CD4-positive, CD25-positive, alpha-beta regulatory T cell (primary cell): ENCODE data around the gene FRMD4B. TPM values are rescaled to one million over a fixed set of nuclear protein-coding genes. Genes with fewer than 3 reads are reported as not detected.

Source experiments
- ATAC-seq, 2 donors: fragments of 150-1000 bp; cut with Tn5 transposase; one replicate each; pipeline ENCODE4 v1.10.0; 2021; ENCODE audit warnings: low read depth in 2 of 2, moderate number of reproducible peaks in 2 of 2, moderate library complexity in 1 of 2
- DNase-seq, 3 donors: peaks; one replicate each; pipeline versions ENCODE4 v3.0.0 to v3.0.0-alpha.2; 2012 to 2022; ENCODE audit warnings: mixed read lengths in 1 of 3
- H3K27ac ChIP-seq: one replicate; pipeline ENCODE4 v1.7.0; 2013; ENCODE audit warnings: mild to moderate bottlenecking, low read length; ENCODE audit not compliant: insufficient read depth, poor library complexity, severe bottlenecking
- H3K27me3 ChIP-seq: one replicate; pipeline ENCODE4 v1.7.0; 2013; ENCODE audit warnings: low read length; ENCODE audit not compliant: control insufficient read depth, insufficient read depth
- H3K36me3 ChIP-seq: one replicate; pipeline ENCODE4 v1.7.0; 2013; ENCODE audit warnings: mild to moderate bottlenecking, low read length, moderate library complexity; ENCODE audit not compliant: control insufficient read depth, insufficient read depth
- H3K4me1 ChIP-seq: 2 replicates; pipeline ENCODE4 v1.7.0; 2013; ENCODE audit warnings: mild to moderate bottlenecking, low read length; ENCODE audit not compliant: insufficient read depth, control insufficient read depth, poor library complexity, severe bottlenecking
- H3K4me3 ChIP-seq: one replicate; pipeline ENCODE4 v1.7.0; 2013; ENCODE audit warnings: low read depth, mild to moderate bottlenecking, low read length, moderate library complexity
- H3K9me3 ChIP-seq, 2 experiments: 1 replicate in 1 of 2; 2 replicates in 1 of 2; pipeline ENCODE4 v1.7.0; 2013; ENCODE audit warnings: low read length in 2 of 2, mild to moderate bottlenecking in 1 of 2, moderate library complexity in 1 of 2; ENCODE audit not compliant: control insufficient read depth in 2 of 2
- H3K27ac Mint-ChIP-seq, 3 donors: one replicate each; pipeline ENCODE4 v1.8.0; 2020 to 2022; ENCODE audit warnings: mild to moderate bottlenecking in 3 of 3, mixed read lengths in 3 of 3, moderate library complexity in 2 of 3
- H3K27me3 Mint-ChIP-seq: one replicate; pipeline ENCODE4 v1.8.0; 2022; ENCODE audit warnings: mild to moderate bottlenecking, mixed read lengths
- H3K36me3 Mint-ChIP-seq: one replicate; pipeline ENCODE4 v1.8.0; 2020; ENCODE audit warnings: mixed read lengths
- H3K4me1 Mint-ChIP-seq, 4 donors: one replicate each; pipeline ENCODE4 v1.8.0; 2020 to 2022; ENCODE audit warnings: mixed read lengths in 4 of 4, mild to moderate bottlenecking in 1 of 4
- H3K4me3 Mint-ChIP-seq, 4 donors: one replicate each; pipeline ENCODE4 v1.8.0; 2020 to 2022; ENCODE audit warnings: mild to moderate bottlenecking in 4 of 4, mixed read lengths in 4 of 4, moderate library complexity in 3 of 4
- H3K9me3 Mint-ChIP-seq, 7 donors: one replicate each; pipeline ENCODE4 v1.8.0; 2020 to 2022; ENCODE audit warnings: mixed read lengths in 7 of 7, mild to moderate bottlenecking in 3 of 7, moderate library complexity in 2 of 7
- polyA plus RNA-seq, 4 donors: library from polyadenylated mRNA; unstranded; fragments of 300-500 nt; fragmentation: Illumina TruSeq; gene quantifications; one replicate each; pipeline ENCODE4 v1.2.3, GENCODE V29; 2021
- total RNA-seq: library from RNA; stranded (reverse); gene quantifications from one replicate; pipeline ENCODE4 v1.2.3, GENCODE V29; 2022

Gene FRMD4B
- total and polyA plus RNA-seq, 5 donors from 2014 or later = 8.6 to 54.7 (median 9.8) TPM

GRCh38 chr3:69226071-69226470 is 159.8 kb downstream of the FRMD4B start:
- no peaks in the 10 kb centered on the region for H3K36me3 ChIP-seq
- Mint-ChIP-seq H3K4me3 (no peak overlapping the region), H3K9me3 (peaks cover 0 to 2% (median 0%) of the 10 kb centered on the region in 7 donors), H3K36me3 (no peaks in the 10 kb centered on the region), H3K27ac (no peak overlapping the region), H3K27me3 (no peaks in the 10 kb centered on the region), H3K4me1 (peaks cover 0 to 3% (median 0%) of the 10 kb centered on the region in 4 donors)
- no peaks in the 10 kb centered on the region for H3K27me3 ChIP-seq
- H3K4me1 ChIP-seq = no peaks in the 10 kb centered on the region
- H3K27ac ChIP-seq = no peak overlapping the region
- DNase-seq (no peak), ATAC-seq (no peak)
- no peak overlapping the region for H3K4me3 ChIP-seq
- H3K9me3 ChIP-seq = no peaks in the 10 kb centered on the region

GRCh38 chr3:69219101-69219708 is 166.7 kb downstream of the FRMD4B start:
- ATAC-seq (peak in 1 of 2 donors; percentile 66), DNase-seq (peak in 1 of 3 donors; percentile 34)
- H3K27me3 ChIP-seq = no peaks in the 10 kb centered on the region
- Mint-ChIP-seq H3K4me3 (no peak overlapping the region), H3K9me3 (no peaks in the 10 kb centered on the region), H3K36me3 (peaks cover 3% of the 10 kb centered on the region), H3K27ac (no peak overlapping the region), H3K27me3 (no peaks in the 10 kb centered on the region), H3K4me1 (peaks cover 4 to 16% (median 5%) of the 10 kb centered on the region in 4 donors)
- no peaks in the 10 kb centered on the region for H3K36me3 ChIP-seq
- no peaks in the 10 kb centered on the region for H3K9me3 ChIP-seq
- no peak overlapping the region for H3K27ac ChIP-seq
- peak overlapping the region; percentile 3 for H3K4me3 ChIP-seq
- H3K4me1 ChIP-seq = no peaks in the 10 kb centered on the region

- Mint-ChIP-seq H3K9me3 (no peaks in the 10 kb centered on the region), H3K27me3 (no peaks in the 10 kb centered on the region), H3K4me1 (peaks cover 4 to 24% (median 7%) of the 10 kb centered on the region in 4 donors), H3K36me3 (peaks cover 3% of the 10 kb centered on the region), H3K27ac (no peak overlapping the region), H3K4me3 (no peak overlapping the region)
- no peak overlapping the region for H3K27ac ChIP-seq
- DNase-seq = no peak
- no peaks in the 10 kb centered on the region for H3K27me3 ChIP-seq
- no peaks in the 10 kb centered on the region for H3K4me1 ChIP-seq
- H3K36me3 ChIP-seq = no peaks in the 10 kb centered on the region
- H3K9me3 ChIP-seq = no peaks in the 10 kb centered on the region
- no peak overlapping the region for H3K4me3 ChIP-seq
- ATAC-seq = no peak
These were observed 167.8 kb downstream of the FRMD4B start for GRCh38 chr3:69218079-69218478.

- H3K4me3 Mint-ChIP-seq = no peak overlapping the region
- DNase-seq (no peak), ATAC-seq (no peak)
- Histone ChIP-seq H3K9me3 (no peaks in the 10 kb centered on the region), H3K36me3 (no peaks in the 10 kb centered on the region), H3K27ac (no peak overlapping the region), H3K4me3 (no peak overlapping the region), H3K27me3 (no peaks in the 10 kb centered on the region), H3K4me1 (peaks cover 8% of the 10 kb centered on the region)
- peaks cover 3% of the 10 kb centered on the region for H3K36me3 Mint-ChIP-seq
- H3K4me1 Mint-ChIP-seq = peaks cover 12 to 35% (median 14%) of the 10 kb centered on the region in 4 donors
- no peak overlapping the region for H3K27ac Mint-ChIP-seq
- H3K9me3 Mint-ChIP-seq = no peaks in the 10 kb centered on the region
- H3K27me3 Mint-ChIP-seq = no peaks in the 10 kb centered on the region
These were observed 168.9 kb downstream of the FRMD4B start for GRCh38 chr3:69216981-69217380.

- no peaks in the 10 kb centered on the region for H3K27me3 ChIP-seq
- H3K9me3 ChIP-seq = no peaks in the 10 kb centered on the region
- H3K4me1 ChIP-seq = peaks cover 8% of the 10 kb centered on the region
- H3K4me3 ChIP-seq = no peak overlapping the region
- no peaks in the 10 kb centered on the region for H3K9me3 Mint-ChIP-seq
- H3K27ac Mint-ChIP-seq = peak overlapping the region in 1 of 3 donors; percentile 54
- H3K27me3 Mint-ChIP-seq = no peaks in the 10 kb centered on the region
- H3K4me1 Mint-ChIP-seq = peaks cover 13 to 44% (median 15%) of the 10 kb centered on the region in 4 donors
- H3K27ac ChIP-seq = no peak overlapping the region
- ATAC-seq (peak in 1 of 2 donors; percentile 42), DNase-seq (peak in 1 of 3 donors; percentile 34)
- no peaks in the 10 kb centered on the region for H3K36me3 Mint-ChIP-seq
- H3K36me3 ChIP-seq = no peaks in the 10 kb centered on the region
- H3K4me3 Mint-ChIP-seq = no peak overlapping the region
These were observed 171.6 kb downstream of the FRMD4B start for GRCh38 chr3:69214241-69214640.

- Histone ChIP-seq H3K4me1 (peaks cover 8% of the 10 kb centered on the region), H3K36me3 (no peaks in the 10 kb centered on the region), H3K9me3 (no peaks in the 10 kb centered on the region), H3K4me3 (peak overlapping the region; percentile 30), H3K27me3 (no peaks in the 10 kb centered on the region), H3K27ac (no peak overlapping the region)
- peaks cover 0 to 1% (median 0%) of the 10 kb centered on the region in 7 donors for H3K9me3 Mint-ChIP-seq
- no peaks in the 10 kb centered on the region for H3K36me3 Mint-ChIP-seq
- H3K4me3 Mint-ChIP-seq = no peak overlapping the region
- DNase-seq = peak in 1 of 3 donors; percentile 84
- H3K27me3 Mint-ChIP-seq = no peaks in the 10 kb centered on the region
- peak overlapping the region; percentile 8 to 78 (median 18) for H3K27ac Mint-ChIP-seq
- ATAC-seq = peak; percentile 85 to 86
- H3K4me1 Mint-ChIP-seq = peaks cover 12 to 46% (median 13%) of the 10 kb centered on the region in 4 donors
These were observed 173.3 kb downstream of the FRMD4B start for GRCh38 chr3:69212411-69213160.

- no peak overlapping the region for H3K27ac Mint-ChIP-seq
These were observed 175.7 kb downstream of the FRMD4B start for GRCh38 chr3:69210068-69210730.

More at GRCh38 chr3:69210068-69210730, 175.7 kb downstream of the FRMD4B start:
- peaks cover 16 to 62% (median 24%) of the 10 kb centered on the region in 4 donors for H3K4me1 Mint-ChIP-seq
- Histone ChIP-seq H3K4me3 (no peak overlapping the region), H3K4me1 (peaks cover 13% of the 10 kb centered on the region), H3K27me3 (no peaks in the 10 kb centered on the region), H3K9me3 (no peaks in the 10 kb centered on the region), H3K36me3 (no peaks in the 10 kb centered on the region), H3K27ac (no peak overlapping the region)
- H3K27me3 Mint-ChIP-seq = no peaks in the 10 kb centered on the region
- H3K9me3 Mint-ChIP-seq = peaks cover 0 to 1% (median 0%) of the 10 kb centered on the region in 7 donors
- DNase-seq = no peak
- no peak overlapping the region for H3K4me3 Mint-ChIP-seq
- H3K36me3 Mint-ChIP-seq = no peaks in the 10 kb centered on the region
- no peak for ATAC-seq
